Measurements from ENCODE around the gene SHISA8. TPM values are rescaled to one million over a fixed set of nuclear protein-coding genes. Genes with fewer than 3 reads are reported as not detected.

Gene SHISA8
- total and polyA plus RNA-seq, 2 experiments from 2014 or later = not detected

- no peak for DNase-seq (ENCODE audit: low read depth in 1 of 2, low spot score in 1 of 2)
These were observed 8.1 kb downstream of the SHISA8 start for GRCh38 chr22:41906822-41907221.

GRCh38 chr22:41905411-41906202 is 9.3 kb downstream of the SHISA8 start:
- H3K36me3 ChIP-seq = peaks cover 49% of the 10 kb centered on the region

More at GRCh38 chr22:41906822-41907221, 8.1 kb downstream of the SHISA8 start:
- Histone ChIP-seq H3K27me3 (peaks cover 34% of the 10 kb centered on the region), H3K27ac (no peak overlapping the region), H3K9me3 (ENCODE audit: low read depth) (no peaks in the 10 kb centered on the region), H3K36me3 (peaks cover 40% of the 10 kb centered on the region), H3K4me3 (no peak overlapping the region), H3K4me1 (ENCODE audit: low read depth) (peaks cover 4% of the 10 kb centered on the region)
- TF ChIP-seq CTCF (IDR thresholded peaks at IDR 0.05; ENCODE audit: low read depth, low read length) = no peak

GRCh38 chr22:41904450-41905410 is 10.1 kb downstream of the SHISA8 start:
- no peaks in the 10 kb centered on the region for H3K4me1 ChIP-seq (ENCODE audit: low read depth)
- DNase-seq (ENCODE audit: low read depth in 1 of 2, low spot score in 1 of 2) = no peak
- TF ChIP-seq CTCF (IDR thresholded peaks at IDR 0.05; ENCODE audit: low read depth, low read length) = no peak
- H3K27ac ChIP-seq = no peak overlapping the region
- H3K27me3 ChIP-seq = peaks cover 14% of the 10 kb centered on the region
- peaks cover 58% of the 10 kb centered on the region for H3K36me3 ChIP-seq
- H3K4me3 ChIP-seq = no peak overlapping the region
- no peaks in the 10 kb centered on the region for H3K9me3 ChIP-seq (ENCODE audit: low read depth)

More at GRCh38 chr22:41905411-41906202, 9.3 kb downstream of the SHISA8 start:
- no peak overlapping the region for H3K27ac ChIP-seq
- DNase-seq (ENCODE audit: low read depth in 1 of 2, low spot score in 1 of 2) = no peak
- H3K9me3 ChIP-seq (ENCODE audit: low read depth) = no peaks in the 10 kb centered on the region
- TF ChIP-seq CTCF (IDR thresholded peaks at IDR 0.05; ENCODE audit: low read depth, low read length) = no peak
- peaks cover 3% of the 10 kb centered on the region for H3K4me1 ChIP-seq (ENCODE audit: low read depth)
- no peak overlapping the region for H3K4me3 ChIP-seq
- peaks cover 22% of the 10 kb centered on the region for H3K27me3 ChIP-seq

GRCh38 chr22:41902932-41903421 is 11.9 kb downstream of the SHISA8 start:
- Histone ChIP-seq H3K27ac (no peak overlapping the region), H3K36me3 (peaks cover 72% of the 10 kb centered on the region), H3K4me1 (ENCODE audit: low read depth) (no peaks in the 10 kb centered on the region), H3K4me3 (no peak overlapping the region), H3K27me3 (no peaks in the 10 kb centered on the region), H3K9me3 (ENCODE audit: low read depth) (no peaks in the 10 kb centered on the region)
- no peak for DNase-seq (ENCODE audit: low read depth in 1 of 2, low spot score in 1 of 2)
- TF ChIP-seq CTCF (IDR thresholded peaks at IDR 0.05; ENCODE audit: low read depth, low read length) = no peak

GRCh38 chr22:41902016-41902415 is 12.9 kb downstream of the SHISA8 start:
- H3K4me3 ChIP-seq = no peak overlapping the region
- H3K36me3 ChIP-seq = peaks cover 82% of the 10 kb centered on the region
- H3K4me1 ChIP-seq (ENCODE audit: low read depth) = no peaks in the 10 kb centered on the region
- no peak overlapping the region for H3K27ac ChIP-seq
- no peak for DNase-seq (ENCODE audit: low read depth in 1 of 2, low spot score in 1 of 2)
- no peaks in the 10 kb centered on the region for H3K27me3 ChIP-seq
- H3K9me3 ChIP-seq (ENCODE audit: low read depth) = no peaks in the 10 kb centered on the region
- TF ChIP-seq CTCF (IDR thresholded peaks at IDR 0.05; ENCODE audit: low read depth, low read length) = no peak

Measured in cardiac muscle cell (in vitro differentiated cells and primary cell).